Smooth muscle cell (in vitro differentiated cells): Measurements from ENCODE around the gene KLHDC7B. TPM values are rescaled to one million over a fixed set of nuclear protein-coding genes. Genes with fewer than 3 reads are reported as not detected.

Source experiments
- DNase-seq: peaks from one replicate; lab custom pipeline; 2025; ENCODE audit not compliant: unreplicated experiment; lab: John Stamatoyannopoulos, UW
- H2AFZ ChIP-seq: fragments of 200-600 bp; sonication (generic); 2 replicates; pipeline ENCODE4 v1.6.0; 2016; ENCODE audit warnings: antibody characterized with exemption, low read depth, mild to moderate bottlenecking
- H3F3A ChIP-seq: fragments of 200-600 bp; sonication (generic); 2 replicates; pipeline ENCODE4 v1.6.0; 2017; ENCODE audit warnings: antibody characterized with exemption, low read depth
- H3K27ac ChIP-seq: fragments of 200-600 bp; sonication (generic); 2 replicates; pipeline ENCODE4 v1.5.1; 2016; ENCODE audit warnings: low read depth, mild to moderate bottlenecking
- H3K27me3 ChIP-seq: fragments of 200-600 bp; sonication (generic); 2 replicates; pipeline ENCODE4 v1.6.1; 2016; ENCODE audit warnings: low read depth, mild to moderate bottlenecking
- H3K36me3 ChIP-seq: fragments of 200-600 bp; sonication (generic); 2 replicates; pipeline ENCODE4 v1.5.1; 2016; ENCODE audit warnings: low read depth
- H3K4me1 ChIP-seq: fragments of 200-600 bp; sonication (generic); 2 replicates; pipeline ENCODE4 v1.5.1; 2016; ENCODE audit warnings: low read depth
- H3K4me2 ChIP-seq: fragments of 200-600 bp; sonication (generic); 2 replicates; pipeline ENCODE4 v1.6.0; 2016; ENCODE audit warnings: mild to moderate bottlenecking
- H3K4me3 ChIP-seq: fragments of 200-600 bp; sonication (generic); 2 replicates; pipeline ENCODE4 v1.5.1; 2016; ENCODE audit warnings: mild to moderate bottlenecking
- H3K79me2 ChIP-seq: fragments of 200-600 bp; sonication (generic); 2 replicates; pipeline ENCODE4 v1.6.0; 2016; ENCODE audit warnings: low read depth, mild to moderate bottlenecking
- H3K9ac ChIP-seq: fragments of 200-600 bp; sonication (generic); 2 replicates; pipeline ENCODE4 v1.6.0; 2016; ENCODE audit warnings: low read depth
- H3K9me3 ChIP-seq: fragments of 200-600 bp; sonication (generic); replicated peaks from 2 replicates; pipeline ENCODE4 v1.5.1; 2016; ENCODE audit warnings: low read depth
- H4K20me1 ChIP-seq: fragments of 200-600 bp; sonication (generic); 2 replicates; pipeline ENCODE4 v1.6.0; 2016; ENCODE audit warnings: low read depth
- WGBS: methylation state at CpG from one replicate; pipeline ENCODE4 v1.1.7; 2016; ENCODE audit warnings: low lambda C conversion rate; 5-methylcytosine and 5-hydroxymethylcytosine counted together
- polyA plus RNA-seq: library from polyadenylated mRNA; unstranded; fragments of >200 nt; fragmentation: Nextera tagmentation; extraction: Ambion mirVana; gene quantifications from 2 replicates; pipeline ENCODE4 v1.2.1, GENCODE V29; 2016
- total RNA-seq: library from RNA; depleted of rRNA; stranded (reverse); fragments of >200 nt; gene quantifications from 2 replicates; pipeline ENCODE4 v1.2.3, GENCODE V29; 2014
- TF ChIP-seq, protein P1 (sequence below): fragments of 200-600 bp; sonication (generic); IDR thresholded peaks from 2 replicates; pipeline ENCODE4 v1.5.1; 2017; ENCODE audit warnings: borderline replicate concordance, mild to moderate bottlenecking, antibody characterized with exemption; ENCODE audit not compliant: insufficient read depth, poor library complexity, severe bottlenecking

Gene KLHDC7B
- total and polyA plus RNA-seq, 2 experiments from 2014 or later: 1.1 to 1.5 TPM

DNA sequence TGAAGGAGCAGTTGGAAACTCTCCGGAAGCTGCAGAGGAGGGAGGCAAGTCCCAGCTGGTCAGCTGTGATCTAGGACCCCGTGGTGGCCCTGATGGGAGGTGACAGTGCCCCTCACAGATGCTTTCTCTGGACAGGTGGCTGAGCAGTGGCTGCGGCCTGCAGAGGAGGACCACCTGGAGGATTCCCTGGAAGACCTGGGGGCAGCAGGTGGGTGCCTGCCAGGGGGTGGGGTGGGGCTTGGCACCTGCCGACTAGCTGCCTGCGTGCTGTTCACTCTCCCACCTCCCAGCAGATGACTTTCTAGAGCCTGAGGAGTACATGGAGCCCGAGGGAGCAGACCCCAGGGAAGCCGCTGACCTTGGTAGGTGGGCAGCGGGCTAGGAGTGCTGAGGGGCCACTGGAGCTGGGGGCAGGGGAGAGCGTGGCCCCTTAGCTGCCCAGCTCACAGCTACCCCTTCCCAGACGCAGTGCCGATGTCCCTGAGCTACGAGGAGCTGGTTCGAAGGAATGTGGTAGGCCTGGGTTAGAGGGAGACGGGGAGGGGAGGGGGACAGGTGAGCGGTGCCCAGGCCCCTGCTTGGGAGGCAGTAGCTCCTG is 23.4 kb upstream of the KLHDC7B start:
- no peaks in the 10 kb centered on the region for H3K27me3 ChIP-seq
- H3K36me3 ChIP-seq: no peaks in the 10 kb centered on the region
- H3K79me2 ChIP-seq: peaks cover 10% of the 10 kb centered on the region
- no peak overlapping the region for H3K4me2 ChIP-seq
- no peak overlapping the region for H3K9ac ChIP-seq
- no peaks in the 10 kb centered on the region for H3K9me3 ChIP-seq
- no peak overlapping the region for H2AFZ ChIP-seq
- peaks cover 17% of the 10 kb centered on the region for H3F3A ChIP-seq
- TF ChIP-seq, protein P1, sequence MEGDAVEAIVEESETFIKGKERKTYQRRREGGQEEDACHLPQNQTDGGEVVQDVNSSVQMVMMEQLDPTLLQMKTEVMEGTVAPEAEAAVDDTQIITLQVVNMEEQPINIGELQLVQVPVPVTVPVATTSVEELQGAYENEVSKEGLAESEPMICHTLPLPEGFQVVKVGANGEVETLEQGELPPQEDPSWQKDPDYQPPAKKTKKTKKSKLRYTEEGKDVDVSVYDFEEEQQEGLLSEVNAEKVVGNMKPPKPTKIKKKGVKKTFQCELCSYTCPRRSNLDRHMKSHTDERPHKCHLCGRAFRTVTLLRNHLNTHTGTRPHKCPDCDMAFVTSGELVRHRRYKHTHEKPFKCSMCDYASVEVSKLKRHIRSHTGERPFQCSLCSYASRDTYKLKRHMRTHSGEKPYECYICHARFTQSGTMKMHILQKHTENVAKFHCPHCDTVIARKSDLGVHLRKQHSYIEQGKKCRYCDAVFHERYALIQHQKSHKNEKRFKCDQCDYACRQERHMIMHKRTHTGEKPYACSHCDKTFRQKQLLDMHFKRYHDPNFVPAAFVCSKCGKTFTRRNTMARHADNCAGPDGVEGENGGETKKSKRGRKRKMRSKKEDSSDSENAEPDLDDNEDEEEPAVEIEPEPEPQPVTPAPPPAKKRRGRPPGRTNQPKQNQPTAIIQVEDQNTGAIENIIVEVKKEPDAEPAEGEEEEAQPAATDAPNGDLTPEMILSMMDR: no peak
- no peak overlapping the region for H3K4me3 ChIP-seq
- H3K27ac ChIP-seq: no peak overlapping the region
- no peak for DNase-seq
- H4K20me1 ChIP-seq: peaks cover 17% of the 10 kb centered on the region
- H3K4me1 ChIP-seq: no peaks in the 10 kb centered on the region
- 92% methylated on average over 14 of the region's 15 CpGs for WGBS

DNA sequence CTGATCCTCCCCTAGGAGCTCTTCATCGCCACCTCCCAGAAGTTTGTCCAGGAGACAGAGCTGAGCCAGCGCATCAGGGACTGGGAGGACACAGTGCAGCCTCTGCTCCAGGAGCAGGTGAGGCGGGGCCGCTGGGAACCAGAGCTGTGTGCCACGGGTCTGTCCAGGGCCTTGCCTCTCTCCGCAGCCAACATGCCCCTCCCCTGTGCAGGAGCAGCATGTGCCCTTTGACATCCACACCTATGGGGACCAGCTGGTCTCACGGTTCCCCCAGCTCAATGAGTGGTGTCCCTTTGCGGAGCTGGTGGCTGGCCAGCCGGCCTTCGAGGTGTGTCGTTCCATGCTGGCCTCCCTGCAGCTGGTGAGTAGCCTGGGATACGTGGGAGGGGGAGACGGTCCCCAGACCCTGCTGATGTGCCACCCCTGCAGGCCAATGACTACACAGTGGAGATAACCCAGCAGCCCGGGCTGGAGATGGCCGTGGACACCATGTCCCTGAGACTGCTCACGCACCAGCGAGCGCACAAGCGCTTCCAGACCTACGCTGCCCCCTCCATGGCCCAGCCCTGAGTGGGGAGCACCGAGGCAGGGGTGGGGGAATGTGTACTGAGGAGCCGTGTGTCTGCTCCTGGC is 22.8 kb upstream of the KLHDC7B start:
- Histone ChIP-seq H3K4me1 (no peaks in the 10 kb centered on the region), H3K4me3 (no peak overlapping the region), H3K27me3 (no peaks in the 10 kb centered on the region), H3K4me2 (no peak overlapping the region), H3K36me3 (no peaks in the 10 kb centered on the region), H3K27ac (no peak overlapping the region), H3K9ac (no peak overlapping the region), H4K20me1 (peaks cover 19% of the 10 kb centered on the region), H3K79me2 (peaks cover 10% of the 10 kb centered on the region), H3K9me3 (no peaks in the 10 kb centered on the region), H2AFZ (no peak overlapping the region), H3F3A (peaks cover 21% of the 10 kb centered on the region)
- 94% methylated on average over 22 of the region's 22 CpGs for WGBS
- TF ChIP-seq, protein P1: no peak
- DNase-seq: no peak

DNA sequence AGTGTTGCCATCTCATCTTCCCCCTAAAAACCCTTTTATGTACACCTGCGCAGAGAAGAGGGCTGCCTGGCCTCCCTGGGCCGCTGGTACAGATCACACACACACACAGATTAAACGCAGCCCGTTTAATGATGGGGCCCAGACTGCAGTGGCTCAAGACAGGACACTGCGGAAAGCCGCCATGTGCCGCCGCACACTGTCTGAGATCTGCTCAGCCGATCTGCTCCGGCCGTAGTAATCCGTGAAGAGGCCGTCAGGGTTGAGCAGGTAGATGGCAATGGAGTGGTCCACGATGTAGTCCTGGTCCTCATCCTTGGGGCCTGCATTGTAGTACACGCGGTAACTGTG is 22.3 kb upstream of the KLHDC7B start:
- Histone ChIP-seq H4K20me1 (peaks cover 24% of the 10 kb centered on the region), H3K9ac (no peak overlapping the region), H3F3A (peaks cover 26% of the 10 kb centered on the region), H3K79me2 (peaks cover 10% of the 10 kb centered on the region), H3K4me3 (no peak overlapping the region), H3K27me3 (no peaks in the 10 kb centered on the region), H3K4me2 (no peak overlapping the region), H3K9me3 (no peaks in the 10 kb centered on the region), H3K4me1 (no peaks in the 10 kb centered on the region), H2AFZ (no peak overlapping the region), H3K27ac (no peak overlapping the region), H3K36me3 (no peaks in the 10 kb centered on the region)
- TF ChIP-seq, protein P1: no peak
- WGBS: 96% methylated on average over 16 of the region's 16 CpGs
- no peak for DNase-seq
